ENCODE measurements around the gene LIPK. TPM values are rescaled to one million over a fixed set of nuclear protein-coding genes. Genes with fewer than 3 reads are reported as not detected.

Gene LIPK
- total and polyA plus RNA-seq, 9 of the 15 experiments (the other 6 are each of a cell fraction or from before 2014, with no cell fraction given): not detected

DNA sequence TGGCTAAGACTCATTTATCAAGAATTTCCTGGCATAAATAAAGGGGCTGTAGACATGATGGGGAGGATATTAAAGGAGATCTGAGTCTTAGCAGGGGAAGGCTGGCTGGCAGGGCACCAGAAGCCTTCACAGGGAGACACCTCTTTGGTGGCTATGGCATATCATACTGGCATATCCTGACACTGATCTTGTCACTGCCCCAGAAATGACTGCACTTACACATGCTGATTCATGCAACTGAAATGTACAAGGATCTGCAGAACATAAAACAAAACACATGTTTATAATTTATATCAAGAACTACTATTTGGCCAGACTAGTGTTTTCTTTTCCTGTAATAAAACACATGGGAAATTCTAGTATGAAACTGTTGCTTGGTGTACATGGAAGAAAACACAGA lies 48.2 kb downstream of the LIPK start (continued):
- TF ChIP-seq, protein P1, sequence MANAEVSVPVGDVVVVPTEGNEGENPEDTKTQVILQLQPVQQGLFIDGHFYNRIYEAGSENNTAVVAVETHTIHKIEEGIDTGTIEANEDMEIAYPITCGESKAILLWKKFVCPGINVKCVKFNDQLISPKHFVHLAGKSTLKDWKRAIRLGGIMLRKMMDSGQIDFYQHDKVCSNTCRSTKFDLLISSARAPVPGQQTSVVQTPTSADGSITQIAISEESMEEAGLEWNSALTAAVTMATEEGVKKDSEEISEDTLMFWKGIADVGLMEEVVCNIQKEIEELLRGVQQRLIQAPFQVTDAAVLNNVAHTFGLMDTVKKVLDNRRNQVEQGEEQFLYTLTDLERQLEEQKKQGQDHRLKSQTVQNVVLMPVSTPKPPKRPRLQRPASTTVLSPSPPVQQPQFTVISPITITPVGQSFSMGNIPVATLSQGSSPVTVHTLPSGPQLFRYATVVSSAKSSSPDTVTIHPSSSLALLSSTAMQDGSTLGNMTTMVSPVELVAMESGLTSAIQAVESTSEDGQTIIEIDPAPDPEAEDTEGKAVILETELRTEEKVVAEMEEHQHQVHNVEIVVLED (CRISPR knock-in tag; IDR thresholded peaks at IDR 0.05): no peak
- no peak for TF ChIP-seq CXXC5 (CRISPR knock-in tag; IDR thresholded peaks at IDR 0.05)
- no peak for TF ChIP-seq SREBF1 (IDR thresholded peaks at IDR 0.05; ENCODE audit: borderline replicate concordance, low read depth, low read length)
- TF ChIP-seq, protein P2, sequence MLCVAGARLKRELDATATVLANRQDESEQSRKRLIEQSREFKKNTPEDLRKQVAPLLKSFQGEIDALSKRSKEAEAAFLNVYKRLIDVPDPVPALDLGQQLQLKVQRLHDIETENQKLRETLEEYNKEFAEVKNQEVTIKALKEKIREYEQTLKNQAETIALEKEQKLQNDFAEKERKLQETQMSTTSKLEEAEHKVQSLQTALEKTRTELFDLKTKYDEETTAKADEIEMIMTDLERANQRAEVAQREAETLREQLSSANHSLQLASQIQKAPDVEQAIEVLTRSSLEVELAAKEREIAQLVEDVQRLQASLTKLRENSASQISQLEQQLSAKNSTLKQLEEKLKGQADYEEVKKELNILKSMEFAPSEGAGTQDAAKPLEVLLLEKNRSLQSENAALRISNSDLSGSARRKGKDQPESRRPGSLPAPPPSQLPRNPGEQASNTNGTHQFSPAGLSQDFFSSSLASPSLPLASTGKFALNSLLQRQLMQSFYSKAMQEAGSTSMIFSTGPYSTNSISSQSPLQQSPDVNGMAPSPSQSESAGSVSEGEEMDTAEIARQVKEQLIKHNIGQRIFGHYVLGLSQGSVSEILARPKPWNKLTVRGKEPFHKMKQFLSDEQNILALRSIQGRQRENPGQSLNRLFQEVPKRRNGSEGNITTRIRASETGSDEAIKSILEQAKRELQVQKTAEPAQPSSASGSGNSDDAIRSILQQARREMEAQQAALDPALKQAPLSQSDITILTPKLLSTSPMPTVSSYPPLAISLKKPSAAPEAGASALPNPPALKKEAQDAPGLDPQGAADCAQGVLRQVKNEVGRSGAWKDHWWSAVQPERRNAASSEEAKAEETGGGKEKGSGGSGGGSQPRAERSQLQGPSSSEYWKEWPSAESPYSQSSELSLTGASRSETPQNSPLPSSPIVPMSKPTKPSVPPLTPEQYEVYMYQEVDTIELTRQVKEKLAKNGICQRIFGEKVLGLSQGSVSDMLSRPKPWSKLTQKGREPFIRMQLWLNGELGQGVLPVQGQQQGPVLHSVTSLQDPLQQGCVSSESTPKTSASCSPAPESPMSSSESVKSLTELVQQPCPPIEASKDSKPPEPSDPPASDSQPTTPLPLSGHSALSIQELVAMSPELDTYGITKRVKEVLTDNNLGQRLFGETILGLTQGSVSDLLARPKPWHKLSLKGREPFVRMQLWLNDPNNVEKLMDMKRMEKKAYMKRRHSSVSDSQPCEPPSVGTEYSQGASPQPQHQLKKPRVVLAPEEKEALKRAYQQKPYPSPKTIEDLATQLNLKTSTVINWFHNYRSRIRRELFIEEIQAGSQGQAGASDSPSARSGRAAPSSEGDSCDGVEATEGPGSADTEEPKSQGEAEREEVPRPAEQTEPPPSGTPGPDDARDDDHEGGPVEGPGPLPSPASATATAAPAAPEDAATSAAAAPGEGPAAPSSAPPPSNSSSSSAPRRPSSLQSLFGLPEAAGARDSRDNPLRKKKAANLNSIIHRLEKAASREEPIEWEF (CRISPR knock-in tag; IDR thresholded peaks at IDR 0.05): no peak
- TF ChIP-seq NFE2L1 (tag; IDR thresholded peaks at IDR 0.05; ENCODE audit: borderline replicate concordance, low read depth): no peak
- no peak for TF ChIP-seq TBL1XR1 (IDR thresholded peaks at IDR 0.05; ENCODE audit: low read length in 2 of 2)
- TF ChIP-seq CBFA2T3 (IDR thresholded peaks at IDR 0.05): no peak
- TF ChIP-seq, protein P3, sequence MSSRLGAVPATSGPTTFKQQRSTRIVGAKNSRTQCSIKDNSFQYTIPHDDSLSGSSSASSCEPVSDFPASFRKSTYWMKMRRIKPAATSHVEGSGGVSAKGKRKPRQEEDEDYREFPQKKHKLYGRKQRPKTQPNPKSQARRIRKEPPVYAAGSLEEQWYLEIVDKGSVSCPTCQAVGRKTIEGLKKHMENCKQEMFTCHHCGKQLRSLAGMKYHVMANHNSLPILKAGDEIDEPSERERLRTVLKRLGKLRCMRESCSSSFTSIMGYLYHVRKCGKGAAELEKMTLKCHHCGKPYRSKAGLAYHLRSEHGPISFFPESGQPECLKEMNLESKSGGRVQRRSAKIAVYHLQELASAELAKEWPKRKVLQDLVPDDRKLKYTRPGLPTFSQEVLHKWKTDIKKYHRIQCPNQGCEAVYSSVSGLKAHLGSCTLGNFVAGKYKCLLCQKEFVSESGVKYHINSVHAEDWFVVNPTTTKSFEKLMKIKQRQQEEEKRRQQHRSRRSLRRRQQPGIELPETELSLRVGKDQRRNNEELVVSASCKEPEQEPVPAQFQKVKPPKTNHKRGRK (tag; IDR thresholded peaks at IDR 0.05): no peak

Measured in K562 (cell line).